Spleen (tissue), 13 donors: Measurements from ENCODE around the gene SACS. TPM values are rescaled to one million over a fixed set of nuclear protein-coding genes. Genes with fewer than 3 reads are reported as not detected.

Experiments used
- DNase-seq: peaks from one replicate; pipeline ENCODE4 v3.0.0-alpha.2; 2020
- H3K27ac ChIP-seq, 8 donors: fragments of 200-600 bp; sonication (generic) in 7 of 8; 1 replicate in 4 of 8; 2 replicates in 4 of 8; pipeline versions ENCODE4 v1.5.0 to v1.8.0; 2016 to 2021; ENCODE audit warnings: inconsistent platforms in 4 of 8, mild to moderate bottlenecking in 4 of 8, moderate library complexity in 1 of 8
- H3K27me3 ChIP-seq, 7 donors: fragments of 200-600 bp; sonication (generic) in 6 of 7; replicated peaks in 1 of 7; 1 replicate in 4 of 7; 2 replicates in 3 of 7; pipeline versions ENCODE4 v1.5.0 to v1.8.0; 2016 to 2021; ENCODE audit warnings: inconsistent platforms in 3 of 7, mild to moderate bottlenecking in 1 of 7
- H3K36me3 ChIP-seq, 6 donors: fragments of 200-600 bp; sonication (generic) in 5 of 6; 1 replicate in 4 of 6; 2 replicates in 2 of 6; pipeline versions ENCODE4 v1.5.0 to v1.8.0; 2016 to 2021; ENCODE audit warnings: inconsistent platforms in 2 of 6
- H3K4me1 ChIP-seq, 6 donors: fragments of 200-600 bp; sonication (generic) in 5 of 6; 1 replicate in 3 of 6; 2 replicates in 3 of 6; pipeline versions ENCODE4 v1.5.0 to v1.8.0; 2016 to 2021; ENCODE audit warnings: inconsistent platforms in 3 of 6
- H3K4me3 ChIP-seq, 8 donors: fragments of 200-600 bp; sonication (generic) in 7 of 8; 1 replicate in 4 of 8; 2 replicates in 4 of 8; pipeline versions ENCODE4 v1.5.0 to v1.8.0; 2016 to 2021; ENCODE audit warnings: inconsistent platforms in 4 of 8, mild to moderate bottlenecking in 4 of 8, moderate library complexity in 2 of 8
- H3K9me3 ChIP-seq, 8 donors: fragments of 200-600 bp; sonication (generic) in 7 of 8; 1 replicate in 4 of 8; 2 replicates in 4 of 8; pipeline versions ENCODE4 v1.5.0 to v1.8.0; 2016 to 2021; ENCODE audit warnings: inconsistent platforms in 4 of 8
- CTCF ChIP-seq, 11 experiments: fragments of 200-600 bp in 7 of 11; fragments of 450-650 bp in 4 of 11; sonication (generic) in 4 of 11; IDR thresholded peaks in 8 of 11; conservative IDR thresholded peaks in 3 of 11; 1 replicate in 7 of 11; 2 replicates in 4 of 11; pipeline versions ENCODE4 v1.4.0 to v1.8.0; 2016 to 2021; ENCODE audit warnings: antibody characterized with exemption in 11 of 11, inconsistent platforms in 4 of 11, mild to moderate bottlenecking in 1 of 11
- POLR2A ChIP-seq, 3 donors: fragments of 450-650 bp; IDR thresholded peaks; one replicate each; pipeline ENCODE4 v1.5.1; 2017; ENCODE audit warnings: antibody characterized with exemption in 3 of 3, mild to moderate bottlenecking in 1 of 3
- POLR2AphosphoS5 ChIP-seq, 3 donors: sonication (generic); formaldehyde crosslinking; IDR thresholded peaks; one replicate each; pipeline ENCODE4 v1.5.1; 2017; ENCODE audit warnings: antibody characterized with exemption in 3 of 3
- WGBS, 5 donors: extraction: QIAGEN DNeasy Blood & Tissue Kit in 3 of 5; methylation state at CpG; one replicate each; pipeline versions ENCODE4 v1.1.5 to v1.1.7; 2013 to 2018; 5-methylcytosine and 5-hydroxymethylcytosine counted together
- intact Hi-C: fragments of 100-400 bp; cut with DNase I; formaldehyde crosslinking; loops from one replicate; pipeline ENCODE4 v1.15.0; 2023; ENCODE audit warnings: low total_unique reads
- long read RNA-seq, 2 donors: transcript quantifications; one replicate each; lab custom pipeline, GENCODE V29; 2026
- polyA plus RNA-seq, 3 donors: library from polyadenylated mRNA; stranded (reverse); fragments of 200-250 nt; gene quantifications; one replicate each; pipeline ENCODE4 v1.2.1, GENCODE V29; 2013
- total RNA-seq, 7 donors: library from RNA; depleted of rRNA in 3 of 7; stranded (reverse); fragments of >200 nt in 3 of 7; fragmentation: NEBNext Ultra II Directional in 4 of 7; extraction: Animal tissue kit (Norgen Biotek cat#: 25700) in 4 of 7; gene quantifications; one replicate each; pipeline versions ENCODE4 v1.1.0 to v1.2.1, GENCODE V29; 2016 to 2021
- donor health status: healthy with polysubstance abuse.
- donor health status: DM: no; HTN: no; CAD: no; lungs with moderate emphysema.
- donor health status: DM: no; HTN: no; CAD: no.
- donor health status: Bipolar disorder and iron deficiency.
- donor health status: healthy.
- donor health status: DM: no; HTN: no; CAD: no.
- donor health status: DM: yes; HTN: yes; CAD: no.

The SACS gene
- 10 to 100 TPM; 18.6 to 34.4 (median 26.9) TPM for total RNA-seq
- 1 to 10 TPM; 4.6 to 6.6 (median 6.4) TPM for polyA plus RNA-seq
- long read RNA-seq, donor 1, partial matches to known transcripts: 0 of 1 reads
- long read RNA-seq, donor 1, other reads (novel, unspliced or antisense): 0 of 1 reads
- long read RNA-seq, donor 2: 0 reads

GRCh38 chr13:23433171-23434153 lies at the start of gene SACS:
SACS (minus strand) TSS chr13:23433702; CDS start chr13:23411239, 22,463 bp downstream.
- DNase-seq: no peak
- peak within 1 kb of the TSS in 3 of 8 donors; percentile 10 to 43 (median 23) for H3K27ac ChIP-seq
- peaks cover 0 to 17% (median 7%) of the 10 kb centered on the region in 6 donors for H3K4me1 ChIP-seq
- H3K9me3 ChIP-seq: no peaks in the 10 kb centered on the region
- 7 to 13% (median 9%) methylated on average over 21 to 26 of the region's 26 CpGs for WGBS, 5 donors
- intact Hi-C loops: no loop called here
- no peaks in the 10 kb centered on the region for H3K36me3 ChIP-seq
- H3K27me3 ChIP-seq: peaks cover 0 to 24% (median 0%) of the 10 kb centered on the region in 7 donors
- H3K4me3 ChIP-seq: peak within 1 kb of the TSS; percentile 27 to 68 (median 40)
- TF ChIP-seq POLR2AphosphoS5 (IDR thresholded peaks at IDR 0.05) (peak in 2 of 3 donors; percentile 46 to 51), POLR2A (IDR thresholded peaks at IDR 0.05) (no peak)

GRCh38 chr13:23480324-23480723 lies 46.8 kb upstream of the SACS start:
- no peak for DNase-seq
- H3K27me3 ChIP-seq: peaks cover 0 to 9% (median 0%) of the 10 kb centered on the region in 7 donors
- H3K4me3 ChIP-seq: no peak overlapping the region
- 74 to 91% (median 84%) methylated on average over 1 of the region's 1 CpG for WGBS, 5 donors
- no peaks in the 10 kb centered on the region for H3K4me1 ChIP-seq
- H3K27ac ChIP-seq: no peak overlapping the region
- TF ChIP-seq CTCF (IDR thresholded peaks at IDR 0.05 in 8 of 11, conservative IDR thresholded peaks at IDR 0.05 in 3 of 11) (no peak), POLR2A (IDR thresholded peaks at IDR 0.05) (no peak)
- intact Hi-C loops: no loop called here
- peaks cover 0 to 40% (median 31%) of the 10 kb centered on the region in 8 donors for H3K9me3 ChIP-seq
- H3K36me3 ChIP-seq: no peaks in the 10 kb centered on the region

GRCh38 chr13:23477101-23477500 lies 43.6 kb upstream of the SACS start:
- intact Hi-C loops: no loop called here
- Histone ChIP-seq H3K4me1 (no peaks in the 10 kb centered on the region), H3K4me3 (no peak overlapping the region), H3K27me3 (no peaks in the 10 kb centered on the region), H3K9me3 (peaks cover 0 to 36% (median 31%) of the 10 kb centered on the region in 8 donors), H3K36me3 (no peaks in the 10 kb centered on the region), H3K27ac (no peak overlapping the region)
- TF ChIP-seq CTCF (IDR thresholded peaks at IDR 0.05 in 8 of 11, conservative IDR thresholded peaks at IDR 0.05 in 3 of 11) (no peak), POLR2AphosphoS5 (IDR thresholded peaks at IDR 0.05) (no peak), POLR2A (IDR thresholded peaks at IDR 0.05) (no peak)
- no peak for DNase-seq

- DNase-seq: no peak
- WGBS, 5 donors: 88 to 97% (median 89%) methylated on average over 5 of the region's 5 CpGs
- Histone ChIP-seq H3K4me1 (no peaks in the 10 kb centered on the region), H3K27me3 (no peaks in the 10 kb centered on the region), H3K27ac (no peak overlapping the region), H3K9me3 (no peaks in the 10 kb centered on the region), H3K4me3 (no peak overlapping the region), H3K36me3 (no peaks in the 10 kb centered on the region)
- intact Hi-C loops: no loop called here
- TF ChIP-seq POLR2AphosphoS5 (IDR thresholded peaks at IDR 0.05) (no peak), CTCF (IDR thresholded peaks at IDR 0.05 in 8 of 11, conservative IDR thresholded peaks at IDR 0.05 in 3 of 11) (no peak), POLR2A (IDR thresholded peaks at IDR 0.05) (no peak)
Observed at GRCh38 chr13:23473221-23473620, 39.7 kb upstream of the SACS start.
